Skeletal muscle tissue (tissue), 4 donors: ENCODE data around the gene COL23A1. TPM values are rescaled to one million over a fixed set of nuclear protein-coding genes. Genes with fewer than 3 reads are reported as not detected.

Experiments used
- H3K27ac ChIP-seq: one replicate; pipeline ENCODE4 v1.7.0; 2013; ENCODE audit warnings: mild to moderate bottlenecking, low read depth, low read length, inconsistent platforms
- H3K27me3 ChIP-seq, 3 donors: one replicate each; pipeline ENCODE4 v1.7.0; 2013; ENCODE audit warnings: low read length in 3 of 3; ENCODE audit not compliant: control insufficient read depth in 3 of 3, insufficient read depth in 3 of 3
- H3K36me3 ChIP-seq, 3 donors: one replicate each; pipeline ENCODE4 v1.7.0; 2013; ENCODE audit warnings: low read length in 3 of 3; ENCODE audit not compliant: control insufficient read depth in 3 of 3, insufficient read depth in 3 of 3
- H3K4me1 ChIP-seq, 3 donors: one replicate each; pipeline ENCODE4 v1.7.0; 2013; ENCODE audit warnings: low read length in 3 of 3, mild to moderate bottlenecking in 3 of 3; ENCODE audit not compliant: control insufficient read depth in 3 of 3, insufficient read depth in 3 of 3
- H3K4me3 ChIP-seq, 3 donors: one replicate each; pipeline ENCODE4 v1.7.0; 2013; ENCODE audit warnings: low read length in 3 of 3
- H3K9ac ChIP-seq, 3 donors: one replicate each; pipeline ENCODE4 v1.7.0; 2013; ENCODE audit warnings: low read length in 3 of 3, mild to moderate bottlenecking in 3 of 3, moderate library complexity in 2 of 3, low read depth in 1 of 3
- H3K9me3 ChIP-seq, 3 donors: one replicate each; pipeline ENCODE4 v1.7.0; 2013; ENCODE audit warnings: low read length in 3 of 3; ENCODE audit not compliant: control insufficient read depth in 3 of 3
- total RNA-seq: library from RNA; depleted of rRNA; stranded (reverse); fragments of >200 nt; gene quantifications from one replicate; pipeline ENCODE4 v1.2.3, GENCODE V29; 2014
- donor health status: Osteomylitis.

Gene COL23A1
- total RNA-seq, 1 donor from 2014 or later = 0.52 TPM

- peaks cover 0 to 16% (median 12%) of the 10 kb centered on the region in 3 donors for H3K27me3 ChIP-seq
- peaks cover 6 to 8% (median 7%) of the 10 kb centered on the region in 3 donors for H3K4me1 ChIP-seq
- peaks cover 3 to 6% (median 5%) of the 10 kb centered on the region in 3 donors for H3K9me3 ChIP-seq
- no peak overlapping the region for H3K4me3 ChIP-seq
- no peaks in the 10 kb centered on the region for H3K36me3 ChIP-seq
- H3K27ac ChIP-seq = no peak overlapping the region
- H3K9ac ChIP-seq = peak overlapping the region in 1 of 3 donors; percentile 33
Measured at GRCh38 chr5:178279723-178280438, 310.3 kb downstream of the COL23A1 start.

- Histone ChIP-seq H3K4me3 (no peak overlapping the region), H3K9ac (no peak overlapping the region), H3K27me3 (peaks cover 0 to 19% (median 12%) of the 10 kb centered on the region in 3 donors), H3K36me3 (no peaks in the 10 kb centered on the region), H3K9me3 (peaks cover 3 to 6% (median 5%) of the 10 kb centered on the region in 3 donors), H3K4me1 (peaks cover 6 to 8% (median 7%) of the 10 kb centered on the region in 3 donors), H3K27ac (no peak overlapping the region)
Measured at GRCh38 chr5:178279026-178279722, 311.0 kb downstream of the COL23A1 start.

GRCh38 chr5:178278358-178279023, 311.7 kb downstream of the COL23A1 start:
- Histone ChIP-seq H3K36me3 (no peaks in the 10 kb centered on the region), H3K9me3 (no peaks in the 10 kb centered on the region), H3K4me3 (no peak overlapping the region), H3K4me1 (peaks cover 6 to 8% (median 7%) of the 10 kb centered on the region in 3 donors), H3K9ac (no peak overlapping the region), H3K27me3 (peaks cover 0 to 19% (median 17%) of the 10 kb centered on the region in 3 donors), H3K27ac (no peak overlapping the region)

- no peaks in the 10 kb centered on the region for H3K36me3 ChIP-seq
- no peak overlapping the region for H3K9ac ChIP-seq
- no peak overlapping the region for H3K27ac ChIP-seq
- no peak overlapping the region for H3K4me3 ChIP-seq
- peaks cover 6 to 8% (median 7%) of the 10 kb centered on the region in 3 donors for H3K4me1 ChIP-seq
- peaks cover 0 to 19% (median 17%) of the 10 kb centered on the region in 3 donors for H3K27me3 ChIP-seq
- H3K9me3 ChIP-seq = no peaks in the 10 kb centered on the region
Measured at GRCh38 chr5:178277866-178278265, 312.3 kb downstream of the COL23A1 start.

GRCh38 chr5:178277346-178277745, 312.8 kb downstream of the COL23A1 start:
- Histone ChIP-seq H3K9me3 (no peaks in the 10 kb centered on the region), H3K27me3 (peaks cover 0 to 19% (median 17%) of the 10 kb centered on the region in 3 donors), H3K36me3 (no peaks in the 10 kb centered on the region), H3K4me3 (no peak overlapping the region), H3K27ac (no peak overlapping the region), H3K4me1 (peaks cover 5 to 7% (median 6%) of the 10 kb centered on the region in 3 donors), H3K9ac (no peak overlapping the region)

GRCh38 chr5:178274781-178275537, 315.2 kb downstream of the COL23A1 start:
- Histone ChIP-seq H3K36me3 (no peaks in the 10 kb centered on the region), H3K9ac (no peak overlapping the region), H3K27ac (no peak overlapping the region), H3K4me1 (peaks cover 0 to 3% (median 3%) of the 10 kb centered on the region in 3 donors), H3K27me3 (peaks cover 0 to 19% (median 17%) of the 10 kb centered on the region in 3 donors), H3K4me3 (no peak overlapping the region), H3K9me3 (no peaks in the 10 kb centered on the region)

GRCh38 chr5:178273665-178274541, 316.3 kb downstream of the COL23A1 start:
- H3K4me3 ChIP-seq = no peak overlapping the region
- no peak overlapping the region for H3K9ac ChIP-seq
- no peaks in the 10 kb centered on the region for H3K4me1 ChIP-seq
- no peak overlapping the region for H3K27ac ChIP-seq
- peaks cover 0 to 15% (median 13%) of the 10 kb centered on the region in 3 donors for H3K27me3 ChIP-seq
- no peaks in the 10 kb centered on the region for H3K9me3 ChIP-seq
- no peaks in the 10 kb centered on the region for H3K36me3 ChIP-seq

- Histone ChIP-seq H3K36me3 (no peaks in the 10 kb centered on the region), H3K27ac (no peak overlapping the region), H3K9me3 (no peaks in the 10 kb centered on the region), H3K27me3 (peaks cover 0 to 12% (median 7%) of the 10 kb centered on the region in 3 donors), H3K9ac (no peak overlapping the region), H3K4me1 (no peaks in the 10 kb centered on the region), H3K4me3 (no peak overlapping the region)
Measured at GRCh38 chr5:178273041-178273440, 317.2 kb downstream of the COL23A1 start.

GRCh38 chr5:178272591-178272990, 317.6 kb downstream of the COL23A1 start:
- Histone ChIP-seq H3K36me3 (no peaks in the 10 kb centered on the region), H3K4me1 (peaks cover 0 to 4% (median 3%) of the 10 kb centered on the region in 3 donors), H3K27ac (no peak overlapping the region), H3K27me3 (peaks cover 0 to 7% (median 4%) of the 10 kb centered on the region in 3 donors), H3K9me3 (no peaks in the 10 kb centered on the region), H3K4me3 (no peak overlapping the region), H3K9ac (no peak overlapping the region)
